Epithelial cell of proximal tubule (primary cell): ENCODE measurements around the gene CDK16. TPM values are rescaled to one million over a fixed set of nuclear protein-coding genes. Genes with fewer than 3 reads are reported as not detected.

Source experiments
- DNase-seq: peaks from one replicate; pipeline ENCODE4 v3.0.0-alpha.2; 2011; ENCODE audit warnings: low read depth
- H3K4me3 ChIP-seq: 2 replicates; pipeline ENCODE4 v1.5.1; 2011; ENCODE audit warnings: low read depth, mild to moderate bottlenecking, low read length
- CTCF ChIP-seq: conservative IDR thresholded peaks from 2 replicates; pipeline ENCODE4 v1.5.1; 2012; ENCODE audit warnings: low read depth, mild to moderate bottlenecking, low read length
- total RNA-seq: library from RNA; depleted of rRNA; stranded (reverse); fragments of >200 nt; gene quantifications from 2 replicates; pipeline ENCODE4 v1.2.3, GENCODE V29; 2015

CDK16 gene
- total RNA-seq, 1 donor from 2014 or later: 83.4 TPM

GRCh38 chrX:47272013-47272408 lies 53.5 kb downstream of the CDK16 start:
- H3K4me3 ChIP-seq: no peak overlapping the region
- TF ChIP-seq CTCF: no peak
- DNase-seq: no peak

GRCh38 chrX:47273011-47273730 lies 54.7 kb downstream of the CDK16 start:
- TF ChIP-seq CTCF: no peak
- DNase-seq: no peak
- no peak overlapping the region for H3K4me3 ChIP-seq

GRCh38 chrX:47278691-47279090 lies 60.2 kb downstream of the CDK16 start:
- TF ChIP-seq CTCF: no peak
- DNase-seq: no peak
- H3K4me3 ChIP-seq: no peak overlapping the region

Other genes with a start within 250 kb of the CDK16 start
- 0.80 and 2.9 TPM in 2 replicates for gene RGN, start 140.2 kb upstream of the CDK16 start, total RNA-seq
- gene NDUFB11, start 74.0 kb upstream of the CDK16 start, total RNA-seq: 83.4 and 90.5 TPM in 2 replicates
- gene RBM10, start 73.5 kb upstream of the CDK16 start, total RNA-seq: 41.2 and 57.0 TPM in 2 replicates
- gene UBA1, start 24.9 kb upstream of the CDK16 start, total RNA-seq: 161 and 183 TPM in 2 replicates
- 24.7 and 30.2 TPM in 2 replicates for gene USP11, start 14.3 kb downstream of the CDK16 start, total RNA-seq
- gene ZNF157, start 151.9 kb downstream of the CDK16 start, total RNA-seq: 0.07 TPM in 1 of 2 replicates, not detected in the other